Activated CD4-positive, alpha-beta memory T cell treated with anti-CD3 and anti-CD28 coated beads for 36 hours (primary cell): ENCODE results near the gene ZNF580. TPM values are rescaled to one million over a fixed set of nuclear protein-coding genes. Genes with fewer than 3 reads are reported as not detected.

Experiments used
- CTCF ChIA-PET: fragments of 350-600 bp; sonication (Branson Sonifier 250); formaldehyde crosslinking; loops from one replicate; lab custom pipeline; 2021; ENCODE audit warnings: antibody characterized with exemption, inconsistent platforms; lab: Charles Lee
- POLR2A ChIA-PET: fragments of 350-600 bp; sonication (Branson Sonifier 250); formaldehyde crosslinking; loops from one replicate; lab custom pipeline; 2021; ENCODE audit warnings: antibody characterized with exemption; lab: Charles Lee
- DNase-seq: peaks from one replicate; pipeline ENCODE4 v3.0.0-alpha.2; 2020
- H3K27ac Mint-ChIP-seq: one replicate; pipeline ENCODE4 v1.8.0; 2021; ENCODE audit warnings: mixed read lengths
- H3K27me3 Mint-ChIP-seq: one replicate; pipeline ENCODE4 v1.8.0; 2021; ENCODE audit warnings: mixed read lengths
- H3K36me3 Mint-ChIP-seq: one replicate; pipeline ENCODE4 v1.8.0; 2021; ENCODE audit warnings: mixed read lengths
- H3K4me1 Mint-ChIP-seq: one replicate; pipeline ENCODE4 v1.8.0; 2021; ENCODE audit warnings: low read depth, mixed read lengths
- H3K4me3 Mint-ChIP-seq: one replicate; pipeline ENCODE4 v1.8.0; 2021; ENCODE audit warnings: mild to moderate bottlenecking, mixed read lengths
- H3K9me3 Mint-ChIP-seq: one replicate; pipeline ENCODE4 v1.8.0; 2021; ENCODE audit warnings: mixed read lengths
- intact Hi-C: fragments of 100-400 bp; cut with micrococcal nuclease; formaldehyde crosslinking; loops from one replicate; pipeline ENCODE4 v1.15.1; 2023
- total RNA-seq, 2 experiments: library from RNA; stranded (reverse); gene quantifications; one replicate each; pipeline ENCODE4 v1.2.3, GENCODE V29; 2021

The ZNF580 gene
- total RNA-seq, 2 experiments from 2014 or later: 23.4 to 23.5 TPM

GRCh38 chr19:55618426-55618825 is 22.4 kb upstream of the ZNF580 start:
- Mint-ChIP-seq H3K9me3 (no peaks in the 10 kb centered on the region), H3K27ac (no peak overlapping the region), H3K36me3 (peaks cover 17% of the 10 kb centered on the region), H3K27me3 (no peaks in the 10 kb centered on the region), H3K4me1 (peaks cover 22% of the 10 kb centered on the region), H3K4me3 (no peak overlapping the region)
- intact Hi-C loops: no loop called here
- CTCF ChIA-PET: interaction anchor here (1.3 to 1.8 kb wide), 2 partner anchors 12 to 114 kb away, joined by 3 to 6 read pairs; no protein-coding TSS in a partner anchor
- POLR2A ChIA-PET: no interaction called here
- DNase-seq: no peak

- Mint-ChIP-seq H3K27ac (no peak overlapping the region), H3K4me1 (peaks cover 24% of the 10 kb centered on the region), H3K9me3 (no peaks in the 10 kb centered on the region), H3K4me3 (no peak overlapping the region), H3K36me3 (peaks cover 17% of the 10 kb centered on the region), H3K27me3 (no peaks in the 10 kb centered on the region)
- intact Hi-C loops: no loop called here
- ChIA-PET POLR2A (no interaction called here), CTCF (interaction anchor here (1.8 kb wide), 1 partner anchor 13 kb away, joined by 6 read pairs; no protein-coding TSS in a partner anchor)
- no peak for DNase-seq
Observed at GRCh38 chr19:55619286-55619685, 21.5 kb upstream of the ZNF580 start.

DNA sequence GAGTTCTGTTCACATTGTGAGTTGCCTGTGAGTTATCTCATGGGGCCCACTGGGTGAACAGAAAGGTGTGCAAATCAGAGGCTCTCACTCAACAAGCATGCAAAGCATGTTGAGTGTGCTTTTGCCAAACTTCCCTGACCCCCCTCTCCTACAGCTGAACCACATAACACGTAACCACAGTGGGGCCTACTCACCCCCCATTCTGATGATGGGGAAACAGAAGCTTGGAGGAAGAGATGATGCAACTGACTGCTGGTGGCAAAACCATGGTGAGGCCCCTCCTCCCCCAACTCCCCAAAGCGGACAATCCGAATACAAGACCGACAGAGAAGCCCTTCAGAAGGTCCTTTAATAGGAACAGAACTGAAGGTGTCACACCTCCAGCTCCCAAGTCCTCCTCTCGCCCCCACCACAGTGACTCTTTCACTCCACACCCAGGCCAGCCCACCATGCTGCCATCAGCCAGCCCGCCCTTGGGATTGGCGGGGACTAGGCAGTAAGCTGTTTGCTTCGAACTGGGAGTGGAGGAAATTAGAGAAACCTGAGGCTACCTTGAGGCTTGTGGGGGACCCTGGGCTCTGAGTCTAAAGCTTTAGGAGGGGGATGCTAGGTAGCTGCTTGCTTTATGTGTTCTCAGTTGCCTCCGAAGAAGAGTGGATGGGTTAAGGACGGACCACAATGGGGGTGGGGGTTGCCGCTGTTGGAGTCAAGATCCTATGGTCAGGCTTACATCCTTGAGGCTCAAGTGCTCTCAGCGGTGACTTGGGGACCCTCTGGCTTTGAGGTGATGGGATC is 20.2 kb upstream of the ZNF580 start:
- intact Hi-C loops: no loop called here
- Mint-ChIP-seq H3K9me3 (no peaks in the 10 kb centered on the region), H3K4me3 (no peak overlapping the region), H3K27me3 (no peaks in the 10 kb centered on the region), H3K36me3 (peaks cover 15% of the 10 kb centered on the region), H3K4me1 (peaks cover 32% of the 10 kb centered on the region), H3K27ac (peak overlapping the region; percentile 42)
- CTCF ChIA-PET: interaction anchor here (0.8 to 2.1 kb wide), 4 partner anchors 12 to 117 kb away, joined by 3 to 16 read pairs (median 4); partner anchors contain the start of gene ZNF865
- POLR2A ChIA-PET: interaction anchor here (0.9 kb wide), 1 partner anchor 21 kb away, joined by 3 read pairs; the partner anchor contains the start of gene FIZ1
- DNase-seq: peak; percentile 38

DNA sequence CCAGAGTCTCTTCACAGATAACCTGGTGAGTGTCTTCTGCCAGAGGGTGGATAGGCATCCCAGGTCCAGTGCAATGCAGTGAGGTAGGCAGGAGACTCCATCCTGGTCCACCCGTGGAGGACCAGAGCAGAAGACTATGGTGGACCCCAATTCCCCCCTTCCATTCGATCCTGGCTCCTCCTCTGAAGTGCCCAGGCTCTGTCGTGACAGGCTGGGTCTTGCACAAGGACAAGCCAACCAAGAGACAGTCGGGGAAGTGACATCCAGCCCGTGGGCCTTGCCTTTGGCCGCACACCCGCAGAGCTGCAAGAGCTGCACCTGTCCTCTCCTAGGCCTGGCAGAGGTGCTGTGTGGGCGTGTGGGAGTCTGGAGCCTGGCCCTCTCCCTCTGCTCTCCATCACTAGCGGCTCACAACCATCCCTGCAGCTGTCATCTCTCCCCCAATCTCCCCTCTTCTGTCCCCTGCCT is 19.6 kb upstream of the ZNF580 start:
- peaks cover 36% of the 10 kb centered on the region for H3K4me1 Mint-ChIP-seq
- intact Hi-C loops: no loop called here

DNA sequence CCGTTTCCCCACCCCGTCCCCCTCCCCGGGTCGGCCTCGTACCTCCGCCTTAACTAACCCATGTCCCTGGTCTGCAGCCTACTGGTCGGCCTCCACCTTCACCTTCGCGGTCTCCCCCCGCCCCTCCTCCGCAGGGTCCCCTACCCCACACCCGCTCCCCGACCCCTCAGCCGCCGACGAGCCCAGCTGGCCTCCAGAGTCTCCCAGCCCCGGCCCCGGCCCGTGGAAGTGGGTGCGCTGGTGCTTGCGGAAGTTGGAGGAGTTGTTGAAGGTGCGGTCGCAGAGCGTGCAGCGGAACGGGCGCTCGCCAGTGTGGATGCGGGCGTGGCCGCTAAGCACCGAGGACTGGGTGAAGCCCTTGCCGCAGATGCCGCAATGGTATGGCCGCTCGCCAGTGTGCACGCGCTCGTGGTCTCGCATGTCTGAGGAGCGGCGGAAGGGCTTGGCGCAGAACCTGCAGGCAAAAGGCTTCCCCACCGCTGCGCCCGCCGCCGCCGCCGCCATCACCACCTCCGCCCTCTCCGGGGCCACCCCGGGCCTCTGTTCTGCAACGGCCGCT is 19.1 kb upstream of the ZNF580 start:
- peaks cover 14% of the 10 kb centered on the region for H3K36me3 Mint-ChIP-seq
- ChIA-PET POLR2A (no interaction called here), CTCF (interaction anchor here (1.9 to 2.1 kb wide), 2 partner anchors 16 to 118 kb away, joined by 4 to 16 read pairs; partner anchors contain the start of gene ZNF865)
- no peak overlapping the region for H3K27ac Mint-ChIP-seq
- DNase-seq: no peak
- intact Hi-C loops: no loop called here
- H3K4me3 Mint-ChIP-seq: no peak overlapping the region
- H3K4me1 Mint-ChIP-seq: peaks cover 41% of the 10 kb centered on the region
- H3K27me3 Mint-ChIP-seq: no peaks in the 10 kb centered on the region
- no peaks in the 10 kb centered on the region for H3K9me3 Mint-ChIP-seq

More for the DNA sequence above, 19.6 kb upstream of the ZNF580 start:
- ChIA-PET CTCF (interaction anchor here (1.0 to 2.1 kb wide), 3 partner anchors 11 to 118 kb away, joined by 3 to 16 read pairs (median 4); partner anchors contain the start of gene ZNF865), POLR2A (interaction anchor here (0.9 kb wide), 1 partner anchor 22 kb away, joined by 3 read pairs; the partner anchor contains the start of gene FIZ1)
- H3K9me3 Mint-ChIP-seq: no peaks in the 10 kb centered on the region
- DNase-seq: no peak
- H3K36me3 Mint-ChIP-seq: peaks cover 15% of the 10 kb centered on the region
- no peak overlapping the region for H3K27ac Mint-ChIP-seq
- H3K27me3 Mint-ChIP-seq: no peaks in the 10 kb centered on the region
- H3K4me3 Mint-ChIP-seq: no peak overlapping the region

DNA sequence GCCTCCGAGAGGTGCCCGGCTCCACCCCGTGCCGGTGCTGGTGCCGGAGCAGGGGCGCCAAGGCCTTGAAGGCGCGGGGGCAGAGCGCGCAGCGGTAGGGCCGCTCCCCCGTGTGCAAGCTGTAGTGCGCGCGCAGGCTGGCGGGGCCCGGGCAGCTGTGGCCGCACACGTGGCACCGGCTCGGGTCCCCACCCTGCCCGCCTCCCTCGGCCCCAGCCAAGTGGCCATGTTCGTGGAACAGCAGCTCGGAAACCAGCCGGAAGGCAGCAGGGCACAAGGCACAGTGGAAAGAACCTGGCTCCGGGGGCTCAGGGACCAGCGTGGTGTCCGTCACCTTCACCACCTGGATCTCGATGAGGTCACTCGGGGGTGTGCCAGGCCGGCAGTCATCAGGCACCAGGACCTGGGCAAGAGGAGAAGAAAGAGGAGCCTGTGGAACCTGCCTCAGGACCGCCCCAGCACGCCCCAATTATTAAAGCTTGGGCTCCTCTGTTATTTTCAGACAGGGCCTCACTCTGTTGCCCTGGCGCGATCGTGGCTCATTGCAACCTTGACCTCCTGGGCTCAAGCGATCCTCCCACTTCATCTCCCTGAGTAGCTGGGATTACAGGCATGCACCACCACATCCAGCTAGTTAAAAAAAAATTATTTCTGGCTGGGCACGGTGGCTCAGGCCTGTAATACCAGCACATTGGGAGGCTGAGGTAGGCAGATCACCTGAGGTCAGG is 18.4 kb upstream of the ZNF580 start:
- ChIA-PET POLR2A (no interaction called here), CTCF (interaction anchor here (0.7 to 2.5 kb wide), 3 partner anchors 10 to 119 kb away, joined by 3 to 18 read pairs (median 4); partner anchors contain the start of gene ZNF865)
- Mint-ChIP-seq H3K27ac (no peak overlapping the region), H3K4me3 (no peak overlapping the region), H3K4me1 (peaks cover 47% of the 10 kb centered on the region), H3K36me3 (peaks cover 9% of the 10 kb centered on the region), H3K27me3 (no peaks in the 10 kb centered on the region), H3K9me3 (no peaks in the 10 kb centered on the region)
- DNase-seq: no peak
- intact Hi-C loops: no loop called here

DNA sequence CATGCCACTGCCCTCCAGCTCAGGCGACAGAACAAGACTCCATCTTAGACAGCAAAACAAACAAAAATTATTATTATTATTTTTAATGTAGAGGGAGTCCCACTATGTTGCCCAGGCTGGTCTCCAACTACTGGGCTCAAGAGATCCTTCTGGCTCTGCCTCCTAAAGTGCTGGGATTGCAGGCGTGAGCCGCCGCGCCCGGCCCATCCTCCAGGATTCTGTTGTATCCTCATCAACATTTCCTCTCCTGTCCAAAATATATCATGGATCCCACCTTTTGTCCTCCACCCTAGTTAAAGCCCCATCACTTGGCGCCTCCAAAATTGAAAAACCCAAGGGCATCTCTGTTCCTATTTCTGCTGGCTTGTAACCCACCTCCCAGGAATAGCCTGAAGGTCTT is 17.7 kb upstream of the ZNF580 start:
- Mint-ChIP-seq H3K27me3 (no peaks in the 10 kb centered on the region), H3K27ac (no peak overlapping the region), H3K9me3 (no peaks in the 10 kb centered on the region), H3K4me1 (peaks cover 47% of the 10 kb centered on the region), H3K36me3 (peaks cover 6% of the 10 kb centered on the region), H3K4me3 (no peak overlapping the region)
- DNase-seq: no peak
- CTCF ChIA-PET: interaction anchor here (0.7 to 2.5 kb wide), 5 partner anchors 9 to 119 kb away, joined by 3 to 18 read pairs (median 9); partner anchors contain the start of gene ZNF865
- intact Hi-C loops: no loop called here
- POLR2A ChIA-PET: no interaction called here

- ChIA-PET POLR2A (interaction anchor here (1.9 to 2.4 kb wide), 2 partner anchors 24 to 31 kb away, joined by 6 to 20 read pairs; partner anchors contain the start of genes FIZ1, U2AF2 and ZNF524), CTCF (interaction anchor here (1.3 to 2.5 kb wide), 4 partner anchors 9 to 120 kb away, joined by 3 to 18 read pairs (median 10); partner anchors contain the start of gene ZNF865)
- no peaks in the 10 kb centered on the region for H3K9me3 Mint-ChIP-seq
- intact Hi-C loops: no loop called here
- no peak for DNase-seq
- peaks cover 6% of the 10 kb centered on the region for H3K36me3 Mint-ChIP-seq
- H3K4me1 Mint-ChIP-seq: peaks cover 47% of the 10 kb centered on the region
- H3K27ac Mint-ChIP-seq: no peak overlapping the region
- no peaks in the 10 kb centered on the region for H3K27me3 Mint-ChIP-seq
- H3K4me3 Mint-ChIP-seq: no peak overlapping the region
Observed at GRCh38 chr19:55623561-55623960, 17.2 kb upstream of the ZNF580 start.

DNA sequence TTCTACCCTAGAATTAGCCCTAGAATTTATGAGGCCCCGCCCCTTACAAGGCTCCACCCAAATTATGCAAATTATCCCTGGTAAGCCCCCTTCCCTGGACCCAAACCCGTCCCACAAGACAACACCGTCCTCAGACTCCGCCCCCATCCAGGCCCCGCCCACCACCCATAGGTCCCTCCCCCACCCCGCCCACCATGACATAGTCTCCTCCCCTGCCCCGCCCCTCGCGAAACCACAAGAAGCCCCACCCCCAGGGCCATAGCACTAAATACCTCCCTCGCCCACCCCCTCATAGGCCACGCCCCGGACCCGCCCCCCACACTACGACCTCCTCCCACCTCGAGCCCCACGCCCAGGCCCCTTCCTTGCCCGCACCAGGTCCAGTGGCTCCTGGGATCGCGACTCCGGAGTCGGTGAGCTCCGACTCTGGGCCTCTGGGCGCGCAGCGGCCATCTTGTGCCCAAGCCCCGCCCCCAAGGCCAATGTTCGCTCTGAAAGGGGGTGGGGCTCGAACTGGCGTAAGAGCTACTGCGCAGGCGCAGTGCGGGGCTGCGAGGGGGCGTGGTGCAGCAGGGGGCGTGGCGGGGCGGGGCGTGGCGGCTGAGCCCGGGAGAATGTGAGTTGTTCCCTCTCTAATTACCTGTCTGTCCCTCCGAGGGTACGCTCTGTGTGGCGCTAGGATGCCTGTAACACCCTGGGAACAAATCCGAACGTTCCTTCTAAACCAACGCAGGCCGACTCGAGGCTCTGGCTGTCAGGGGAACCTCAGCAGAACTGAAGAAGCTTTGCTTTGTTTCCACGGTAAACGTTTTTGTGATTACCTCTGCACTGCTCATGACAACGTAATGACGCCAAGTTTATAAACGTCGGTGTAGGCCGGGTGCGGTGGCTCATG is 16.4 kb upstream of the ZNF580 start, which contains the start of gene ZNF784:
ZNF784 (minus strand) TSS at position 458 of the 895 bp plus-strand sequence; CDS start at position 453, 5 bp downstream.
- DNase-seq: peak; percentile 94
- peak within 1 kb of the TSS; percentile 94 for H3K27ac Mint-ChIP-seq
- H3K36me3 Mint-ChIP-seq: peaks cover 6% of the 10 kb centered on the region
- H3K9me3 Mint-ChIP-seq: no peaks in the 10 kb centered on the region
- intact Hi-C loops: loop anchor here (1.0 kb wide), 4 partner anchors 8 to 44 kb away; partner anchors contain the start of genes FIZ1, ZNF579 and ZNF865
- CTCF ChIA-PET: interaction anchor here (0.6 to 3.3 kb wide), 13 partner anchors 9 to 381 kb away, joined by 3 to 26 read pairs (median 4); partner anchors contain the start of genes KMT5C, PPP6R1, ZNF581 and ZNF865
- H3K4me1 Mint-ChIP-seq: peaks cover 46% of the 10 kb centered on the region
- POLR2A ChIA-PET: interaction anchor here (0.9 to 2.4 kb wide), 6 partner anchors 9 to 148 kb away, joined by 4 to 20 read pairs (median 6); partner anchors contain the start of genes FIZ1, U2AF2, ZNF524 and ZNF628
- H3K4me3 Mint-ChIP-seq: peak within 1 kb of the TSS; percentile 83
- H3K27me3 Mint-ChIP-seq: no peaks in the 10 kb centered on the region

- no peak for DNase-seq
- Mint-ChIP-seq H3K36me3 (peaks cover 6% of the 10 kb centered on the region), H3K4me1 (peaks cover 41% of the 10 kb centered on the region), H3K9me3 (no peaks in the 10 kb centered on the region), H3K4me3 (peak overlapping the region; percentile 83), H3K27me3 (no peaks in the 10 kb centered on the region), H3K27ac (peak overlapping the region; percentile 94)
- intact Hi-C loops: no loop called here
- ChIA-PET POLR2A (interaction anchor here (0.6 to 2.4 kb wide), 7 partner anchors 8 to 148 kb away, joined by 3 to 20 read pairs (median 5); partner anchors contain the start of genes FIZ1, U2AF2, ZNF524 and ZNF628), CTCF (interaction anchor here (0.6 to 3.3 kb wide), 13 partner anchors 8 to 366 kb away, joined by 3 to 26 read pairs (median 6); partner anchors contain the start of genes KMT5C, PPP6R1, ZNF581 and ZNF865)
Observed at GRCh38 chr19:55625004-55625326, 15.8 kb upstream of the ZNF580 start.
